ENCODE results near the gene KIAA0586.
"Not testable (repeated sequence)": the region's sequence is repeated elsewhere in the genome, so short reads cannot be mapped to it uniquely, and the experiment has no call there.

Gene KIAA0586

DNA sequence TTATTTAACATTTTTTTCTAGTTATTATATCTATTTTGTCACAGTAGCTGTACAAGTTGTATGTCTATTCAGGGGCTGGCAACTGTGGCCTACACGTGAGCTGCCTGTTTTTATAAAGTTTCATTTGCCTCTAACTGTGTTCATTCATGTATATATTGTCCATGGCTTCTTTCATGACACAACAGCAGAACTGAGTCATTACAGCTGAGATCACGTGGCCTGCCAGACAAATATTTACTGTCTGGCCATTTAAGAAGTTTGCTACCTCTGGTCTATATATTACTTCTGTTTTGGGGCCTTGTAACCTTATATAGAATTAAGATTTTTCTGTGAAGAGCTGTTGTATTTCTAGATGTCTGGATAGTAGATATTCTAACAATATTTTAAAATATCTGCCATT lies 37.9 kb downstream of the KIAA0586 start:
- DNase-seq, result no peak

DNA sequence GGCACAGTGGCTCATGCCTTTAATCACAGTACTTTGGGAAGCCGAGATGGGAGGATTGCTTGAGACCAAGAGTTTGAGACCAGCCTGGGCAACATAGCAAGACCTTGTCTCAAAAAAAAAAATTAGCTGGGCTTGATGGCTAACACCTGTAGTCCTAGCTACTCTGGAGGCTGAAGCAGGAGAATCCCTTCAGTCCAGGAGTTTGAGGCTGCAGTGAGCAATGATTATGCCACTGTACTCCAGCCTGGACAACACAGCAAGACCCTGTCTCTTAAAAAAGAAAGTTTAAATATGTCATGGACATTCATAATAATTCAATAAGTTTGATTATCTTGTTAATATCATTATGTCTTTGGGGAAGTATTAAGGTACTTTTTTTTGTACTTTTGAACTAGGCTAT lies 38.9 kb downstream of the KIAA0586 start:
- no peak for DNase-seq

DNA sequence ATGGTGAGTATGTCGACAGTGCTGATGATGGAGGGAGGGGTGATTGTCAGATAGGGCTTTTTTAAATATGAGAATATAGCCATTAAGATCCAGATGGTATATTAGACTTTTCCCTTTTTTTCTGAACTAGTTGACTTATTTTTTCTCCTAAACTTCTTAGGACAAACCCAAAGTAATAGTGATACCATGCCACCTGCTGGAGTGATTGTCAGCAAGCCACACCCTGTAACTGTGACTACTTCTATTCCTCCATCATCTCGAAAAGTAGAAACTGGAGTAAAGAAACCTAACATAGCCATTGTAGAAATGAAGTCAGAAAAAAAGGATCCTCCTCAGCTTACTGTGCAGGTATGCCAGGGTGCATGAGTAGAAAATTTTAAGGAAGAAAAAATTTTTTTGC lies 40.1 kb downstream of the KIAA0586 start:
- DNase-seq, result no peak

DNA sequence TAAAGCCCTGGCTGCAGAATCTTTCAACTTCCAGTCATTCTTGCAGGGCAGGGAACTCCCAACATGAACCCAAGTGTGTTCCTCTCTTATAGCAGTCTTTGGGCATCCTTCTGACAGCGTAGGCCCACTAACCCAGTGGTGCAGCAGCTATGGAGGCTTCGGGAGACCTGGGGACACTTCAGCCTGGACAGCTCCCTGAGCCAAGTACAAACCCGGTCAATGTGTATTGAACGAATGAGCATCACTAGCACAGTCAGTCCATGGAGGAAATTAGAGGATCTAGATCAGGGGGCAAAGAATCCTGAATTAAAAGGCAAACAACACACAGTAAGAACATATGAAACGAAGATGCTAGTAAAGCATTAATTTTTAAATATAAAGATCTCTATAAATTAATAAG lies 41.8 kb downstream of the KIAA0586 start:
- DNase-seq, result no peak

DNA sequence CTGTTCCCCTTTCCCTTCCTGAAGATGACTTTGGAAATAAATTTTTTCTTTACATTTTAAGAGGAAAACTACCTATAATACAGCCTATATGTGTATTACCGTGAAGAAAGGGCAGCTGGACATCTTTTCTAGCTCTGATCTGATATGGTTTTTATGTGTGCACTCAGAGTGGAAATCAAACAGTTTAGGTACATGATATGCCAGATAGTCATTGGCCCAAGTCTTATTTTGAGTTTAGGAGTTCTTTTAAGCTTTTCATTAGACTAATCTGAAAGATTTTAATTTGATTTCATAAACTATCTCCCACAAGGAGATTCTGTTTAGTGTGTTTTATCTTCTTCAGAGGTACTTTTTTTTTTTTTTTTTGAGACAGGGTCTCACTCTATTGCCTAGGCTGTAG lies 48.8 kb downstream of the KIAA0586 start:
- DNase-seq, result no peak

DNA sequence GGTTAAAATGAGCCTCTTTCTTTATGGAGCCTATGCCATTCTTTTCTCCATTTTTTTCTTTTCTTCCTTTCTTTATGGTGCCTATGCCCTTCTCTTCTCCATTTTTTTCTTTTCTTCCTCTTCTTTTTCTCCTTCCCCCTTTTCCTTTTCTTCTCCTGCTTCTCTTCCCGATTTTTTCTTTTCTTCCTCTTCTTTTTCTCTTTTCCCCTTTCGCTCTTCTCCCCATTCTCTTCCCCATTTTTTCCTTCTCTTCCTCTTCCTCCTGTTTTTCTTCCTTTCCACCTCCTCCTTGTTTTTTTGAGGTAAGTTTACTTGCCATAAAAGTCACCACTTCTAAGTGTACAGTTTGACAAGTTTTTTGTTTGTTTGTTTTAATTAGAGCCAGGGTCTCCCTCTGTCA lies 50.1 kb downstream of the KIAA0586 start:
- DNase-seq, result no peak

DNA sequence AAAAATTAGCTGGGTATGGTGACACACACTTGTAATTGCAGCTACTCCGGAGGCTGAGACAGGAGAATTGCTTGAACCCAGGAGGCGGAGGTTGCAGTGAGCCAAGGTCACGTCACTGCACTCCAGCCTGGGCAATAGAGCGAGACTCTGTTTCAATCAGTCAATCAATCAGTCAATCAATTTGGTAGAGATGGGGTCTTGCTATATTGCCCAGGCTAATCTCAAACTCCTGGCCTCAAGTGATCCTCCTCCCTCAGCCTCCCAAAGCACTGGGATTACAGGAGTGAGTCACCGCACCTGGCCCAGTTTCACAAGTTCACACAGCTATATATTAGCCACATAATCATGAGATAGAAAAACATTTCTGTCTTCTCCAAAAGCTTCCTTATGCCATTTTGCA lies 50.8 kb downstream of the KIAA0586 start:
- DNase-seq, result not testable (repeated sequence)

DNA sequence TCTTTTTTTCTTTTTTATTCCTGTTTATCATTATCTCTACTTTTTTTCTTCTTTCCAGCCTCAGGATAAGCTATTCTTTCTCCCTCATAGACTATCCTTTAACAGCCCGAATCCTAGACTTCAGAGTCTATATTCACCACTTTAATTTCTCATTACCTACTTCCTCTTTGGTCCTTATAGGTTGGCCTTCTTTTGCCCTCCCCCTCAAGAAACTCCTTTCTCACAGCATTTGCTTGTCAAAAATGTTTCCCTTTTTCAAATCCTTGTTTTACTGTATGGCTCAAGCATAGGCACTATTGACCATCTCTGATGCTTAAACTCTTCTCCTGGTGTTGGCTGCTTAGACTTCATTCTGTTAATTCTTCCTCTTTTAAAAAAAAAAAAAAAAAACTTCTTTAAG lies 52.5 kb downstream of the KIAA0586 start:
- DNase-seq, result no peak

DNA sequence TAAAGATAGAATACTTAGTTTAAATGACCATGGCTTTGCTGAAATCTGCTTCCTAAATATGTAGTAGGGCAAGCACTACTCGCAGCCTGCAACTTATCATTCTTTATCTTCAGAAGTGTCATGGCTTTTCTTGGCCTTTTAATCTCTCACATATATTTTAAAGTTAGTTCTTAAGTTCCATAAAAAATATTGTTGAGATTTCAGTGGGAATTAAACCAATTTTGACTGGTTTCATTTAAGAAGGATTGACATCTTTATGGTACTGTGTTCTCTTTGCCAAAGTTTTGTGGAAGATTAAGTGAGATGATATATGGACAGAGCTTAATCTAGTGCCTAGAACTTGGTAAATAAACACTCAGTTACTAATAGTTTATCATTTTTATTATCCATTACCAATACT lies 56.7 kb downstream of the KIAA0586 start:
- DNase-seq, result no peak

DNA sequence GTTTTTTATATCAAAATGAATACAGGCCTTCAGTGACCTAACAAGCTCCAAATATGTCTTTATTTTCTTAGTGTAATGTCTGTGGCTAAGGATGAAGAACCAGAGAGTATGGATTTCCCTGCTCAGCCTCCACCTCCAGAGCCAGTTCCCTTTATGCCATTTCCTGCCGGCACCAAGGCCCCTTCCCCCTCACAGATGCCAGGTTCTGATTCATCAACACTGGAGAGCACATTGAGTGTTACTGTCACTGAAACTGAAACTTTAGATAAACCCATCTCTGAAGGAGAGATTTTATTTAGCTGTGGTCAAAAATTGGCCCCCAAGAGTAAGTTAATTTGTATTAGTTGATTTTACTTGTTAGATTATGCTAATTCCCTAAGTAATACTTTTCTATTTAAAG lies 61.0 kb downstream of the KIAA0586 start:
- DNase-seq, result peak; percentile 24 to 26

DNA sequence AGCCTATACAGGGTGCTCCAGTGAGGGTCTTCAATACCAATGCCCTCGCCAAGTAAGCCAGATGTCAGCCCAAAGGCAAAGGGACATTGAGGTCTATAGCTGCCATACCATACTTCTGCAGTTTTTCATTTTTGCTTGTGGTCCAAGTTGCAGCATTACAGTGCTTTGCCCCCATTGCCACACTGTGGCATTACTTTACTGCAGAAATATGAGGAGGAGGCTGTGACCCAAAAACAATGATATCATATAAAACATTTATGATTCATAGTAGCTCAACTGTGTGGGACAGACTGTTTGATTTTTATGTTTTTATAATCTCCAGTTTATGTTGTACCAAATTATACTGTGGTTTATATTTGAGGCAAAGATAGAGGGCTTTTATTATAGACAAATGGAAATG lies 64.1 kb downstream of the KIAA0586 start:
- no peak for DNase-seq

DNA sequence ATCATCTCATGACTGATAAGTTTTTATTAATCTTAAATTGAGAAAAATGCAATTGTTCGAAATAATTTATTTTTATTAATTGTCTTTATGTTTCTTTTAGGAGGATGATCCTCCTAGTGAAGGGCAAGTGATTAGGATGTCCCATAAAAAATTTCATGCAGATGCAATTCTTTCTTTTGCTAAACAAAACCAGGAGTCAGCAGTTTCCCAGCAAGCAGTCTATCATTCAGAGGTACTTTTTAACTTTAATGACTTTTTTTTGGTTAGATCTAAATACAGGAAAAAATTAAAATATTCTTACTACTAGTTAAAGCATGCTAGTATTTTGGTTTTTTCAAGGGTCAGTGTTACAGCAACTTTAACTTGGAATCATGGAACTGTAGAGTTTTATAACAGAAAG lies 64.5 kb downstream of the KIAA0586 start:
- DNase-seq, result no peak

DNA sequence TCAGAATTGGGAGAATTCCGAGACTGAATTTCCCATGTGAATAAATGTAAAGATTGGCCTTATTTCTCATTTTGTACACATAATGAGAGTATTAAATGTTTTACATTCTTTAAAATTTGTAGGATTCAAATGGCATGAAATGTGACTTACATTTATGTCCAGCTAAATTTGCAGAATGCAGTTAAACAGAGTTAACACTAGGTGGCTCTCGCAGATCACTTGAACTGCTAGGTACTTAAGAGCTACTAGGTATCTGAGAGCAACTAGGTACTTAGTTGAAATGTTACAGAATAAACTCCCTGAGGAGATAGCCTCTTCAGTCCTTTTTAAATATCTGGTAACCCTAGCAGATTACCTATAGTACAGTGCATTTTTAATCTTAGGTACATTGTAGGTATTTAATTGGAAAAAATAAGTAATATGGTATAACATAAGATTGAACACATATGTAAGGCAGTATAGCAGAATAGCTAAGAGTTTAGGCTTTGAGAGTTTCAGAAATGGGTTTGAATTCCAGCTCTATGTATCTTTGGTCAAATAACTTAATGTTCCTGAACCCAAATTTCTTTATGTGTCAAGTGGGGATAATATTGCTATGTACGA lies 73.8 kb downstream of the KIAA0586 start:
- no peak for DNase-seq

DNA sequence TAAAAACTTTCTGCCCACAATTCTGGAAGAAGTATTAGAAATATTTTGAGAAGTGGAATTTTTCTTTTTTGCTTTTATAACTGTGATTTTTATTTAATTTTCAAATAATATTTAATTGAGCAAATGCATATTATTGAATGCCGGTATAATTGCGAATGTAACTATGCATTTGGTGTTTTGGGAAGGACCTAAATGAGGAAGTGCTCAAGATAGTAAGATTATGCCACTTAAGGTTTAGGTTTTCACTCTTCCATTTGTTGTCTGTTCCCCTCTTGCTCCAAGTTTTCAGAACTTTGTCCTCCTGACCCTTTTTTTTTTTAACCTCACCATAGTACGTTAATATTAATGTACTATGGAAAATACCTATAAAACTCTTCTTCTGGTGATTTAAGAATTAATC lies 85.8 kb downstream of the KIAA0586 start:
- DNase-seq, result no peak

DNA sequence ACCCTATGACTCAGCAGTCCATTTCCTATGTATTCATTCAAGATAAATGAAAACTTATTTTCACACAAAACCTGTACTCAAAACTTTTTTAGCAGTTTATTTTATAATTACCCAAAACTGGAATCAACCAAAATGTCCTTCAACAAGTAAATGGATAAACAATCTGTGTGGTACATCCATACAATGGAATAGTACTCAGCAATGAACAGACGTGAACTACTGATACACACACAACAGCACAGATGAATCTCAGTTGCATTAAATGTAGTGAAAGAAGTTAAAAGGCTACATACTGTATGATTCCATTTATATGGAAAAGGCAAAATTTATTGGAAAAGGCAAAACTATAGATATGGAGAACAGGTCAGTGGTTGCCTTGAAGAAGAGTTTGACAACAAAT lies 90.1 kb downstream of the KIAA0586 start:
- DNase-seq, result no peak

DNA sequence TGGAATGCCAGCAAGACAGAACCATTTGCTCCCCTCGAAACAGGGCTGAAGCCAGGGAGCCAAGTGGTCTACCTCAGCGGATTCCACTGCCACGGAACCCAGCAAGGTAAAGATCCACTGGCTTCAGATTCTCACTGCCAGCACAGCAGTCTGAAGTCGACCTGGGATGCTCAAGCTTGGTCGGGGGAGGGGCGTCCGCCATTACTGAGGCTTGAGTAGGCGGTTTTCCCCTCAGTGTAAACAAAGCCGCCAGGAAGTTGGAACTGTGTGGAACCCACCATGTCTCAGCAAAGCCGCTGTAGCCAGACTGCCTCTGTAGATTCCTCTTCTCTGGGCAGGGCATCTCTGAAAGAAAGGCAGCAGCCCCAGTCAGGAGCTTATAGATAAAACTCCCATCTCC lies 98.2 kb downstream of the KIAA0586 start:
- not testable (repeated sequence) for DNase-seq

DNA sequence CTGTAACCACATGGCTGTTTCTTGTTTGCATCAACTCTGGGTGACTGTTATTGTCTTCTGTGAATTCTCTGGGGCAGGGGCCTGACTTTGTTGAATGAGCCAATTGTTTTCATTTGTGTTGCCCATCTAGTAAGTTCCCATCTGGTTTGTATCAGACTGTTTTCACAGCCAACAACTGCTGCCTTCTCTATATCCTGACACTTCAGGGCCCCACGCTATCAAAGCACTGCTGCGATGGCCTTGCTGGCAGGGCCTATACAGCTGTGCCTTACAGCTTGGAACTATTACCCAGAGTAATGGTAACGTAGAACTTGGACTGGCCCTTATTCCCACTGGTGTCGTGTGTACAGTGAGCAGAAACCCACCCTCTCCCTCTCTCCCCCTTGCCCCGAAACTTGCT lies 105.9 kb downstream of the KIAA0586 start:
- no peak for DNase-seq

DNA sequence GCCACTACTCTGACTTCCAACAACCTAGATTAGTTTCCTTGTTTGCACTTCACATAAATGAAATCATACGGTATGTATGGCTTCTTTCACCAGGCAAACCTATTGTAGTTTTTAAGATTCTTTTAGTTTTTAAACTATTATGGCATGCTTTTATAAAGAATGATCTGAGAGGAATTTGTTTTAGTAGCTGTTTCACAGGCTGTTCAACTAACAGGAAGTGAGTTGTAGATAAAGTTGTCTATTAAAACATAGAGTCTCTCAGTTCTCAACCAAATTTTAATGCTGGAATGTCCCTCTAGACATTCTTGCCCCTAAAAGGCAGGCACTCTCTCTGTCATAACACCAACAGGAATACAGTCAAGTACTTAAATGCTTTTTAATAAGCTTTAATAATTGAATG lies 107.5 kb downstream of the KIAA0586 start:
- no peak for DNase-seq

DNA sequence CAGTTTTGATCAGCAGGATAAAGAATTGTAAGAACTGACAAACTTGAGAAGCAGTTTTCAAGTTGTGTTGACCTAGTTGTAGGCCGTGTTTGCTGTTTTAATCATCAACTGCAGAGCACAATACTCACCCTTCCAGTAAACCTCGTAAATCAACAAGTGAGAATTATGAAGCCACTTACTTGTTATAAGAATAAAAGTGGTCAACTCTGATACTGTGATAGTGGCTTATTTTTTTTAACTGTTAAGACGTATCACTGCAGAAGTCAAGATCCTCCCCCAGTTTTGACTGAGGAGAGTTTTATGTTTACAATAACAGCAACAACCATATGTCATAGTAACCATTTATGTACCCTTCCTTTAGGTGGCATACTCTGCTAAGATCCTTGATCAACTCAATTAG lies 109.5 kb downstream of the KIAA0586 start:
- no peak for DNase-seq

DNA sequence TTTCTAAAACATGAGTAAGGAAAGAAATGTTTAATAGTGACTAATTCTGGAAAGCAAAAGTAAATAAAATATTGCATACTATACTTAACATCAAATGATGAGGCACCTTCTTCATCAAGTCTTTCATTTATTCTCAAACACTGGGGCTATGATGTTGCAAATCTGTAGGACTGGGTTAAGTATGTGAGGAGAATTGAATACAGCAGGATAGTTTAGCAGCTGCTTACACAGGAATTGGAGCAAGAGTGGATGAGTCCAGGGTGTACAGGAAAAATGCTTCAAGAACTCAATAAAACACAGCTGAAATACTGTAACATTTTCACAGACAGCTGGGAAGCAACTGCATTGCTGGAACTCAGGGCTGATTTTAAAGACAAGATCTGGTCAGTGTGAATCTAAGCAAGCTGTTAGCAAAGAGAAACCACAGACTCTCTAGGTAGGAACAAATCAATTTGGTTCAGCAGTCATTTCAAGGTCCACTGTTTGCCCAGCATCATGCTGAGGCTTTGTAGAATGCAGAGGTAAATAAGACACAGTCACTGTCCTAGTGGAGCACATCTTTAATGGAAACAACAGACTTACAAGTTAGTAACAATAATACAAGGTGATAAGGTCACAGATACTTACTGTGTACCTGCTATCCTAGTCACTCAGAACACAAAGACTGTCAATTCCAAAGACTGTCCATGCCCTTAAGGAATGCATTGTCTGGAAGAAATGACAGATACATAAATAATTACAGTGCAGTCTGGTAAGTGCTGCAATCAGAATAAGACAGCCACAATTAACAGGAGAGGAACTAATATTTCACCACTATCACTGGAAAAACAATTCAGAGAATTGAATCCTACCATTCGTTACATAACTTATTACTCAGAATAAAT lies 113.5 kb downstream of the KIAA0586 start:
- no peak for DNase-seq

DNA sequence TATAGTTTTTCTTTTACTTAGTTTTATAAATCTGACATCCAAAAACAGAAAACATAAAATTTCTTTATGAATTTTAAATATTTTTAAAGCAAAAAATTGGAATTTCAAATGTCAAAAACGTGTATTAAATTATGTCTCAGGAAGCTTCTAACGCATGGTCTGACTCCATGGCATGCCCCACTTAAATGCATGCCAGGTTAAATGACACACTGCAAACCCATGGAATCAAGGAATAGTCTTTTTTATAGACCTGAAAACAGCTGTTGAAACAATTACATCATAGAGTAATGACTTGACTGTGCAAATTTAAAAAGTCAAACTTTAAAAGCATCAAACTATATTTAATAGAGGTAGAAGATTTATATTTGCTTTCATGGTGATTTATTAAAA lies 114.1 kb downstream of the KIAA0586 start:
- DNase-seq, result no peak

DNA sequence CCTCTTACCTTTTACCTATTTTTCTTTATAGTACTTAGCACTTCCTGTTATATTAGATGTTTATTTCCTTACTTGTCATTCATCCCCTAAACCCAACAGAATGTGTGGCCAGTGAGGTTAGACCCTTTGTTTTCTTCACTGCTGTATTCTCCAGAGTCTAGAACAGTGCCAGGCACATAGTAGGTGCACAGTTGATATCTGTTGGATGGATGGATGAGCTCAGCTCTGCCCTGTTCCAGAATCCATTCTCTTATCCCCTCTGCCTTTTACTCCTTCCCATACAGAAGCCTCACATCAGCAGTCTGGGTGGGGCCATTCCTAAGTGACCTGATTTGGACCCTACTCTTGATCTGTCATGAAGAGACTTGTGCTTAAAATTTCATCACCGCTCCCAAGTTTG lies 115.7 kb downstream of the KIAA0586 start:
- DNase-seq, result no peak

DNA sequence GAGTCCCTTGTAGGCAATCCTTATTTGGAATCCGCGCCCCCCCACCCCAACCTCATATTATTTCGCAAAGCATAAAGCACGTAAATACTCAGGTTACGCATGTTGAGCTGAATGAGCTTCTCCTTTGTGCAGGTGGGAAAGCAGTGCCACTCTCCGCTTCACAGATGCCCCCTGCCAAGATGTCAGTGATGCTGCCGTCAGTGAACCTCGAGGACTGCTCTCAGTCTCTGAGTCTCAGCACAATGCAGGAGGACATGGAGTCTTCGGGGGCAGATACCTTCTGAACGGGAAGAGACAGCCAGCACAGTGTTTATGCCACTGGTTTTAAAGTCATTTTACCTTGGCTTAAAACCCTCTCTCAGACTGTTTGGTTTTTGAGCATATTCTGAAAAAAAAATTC lies 120.1 kb downstream of the KIAA0586 start:
- no peak for DNase-seq

DNA sequence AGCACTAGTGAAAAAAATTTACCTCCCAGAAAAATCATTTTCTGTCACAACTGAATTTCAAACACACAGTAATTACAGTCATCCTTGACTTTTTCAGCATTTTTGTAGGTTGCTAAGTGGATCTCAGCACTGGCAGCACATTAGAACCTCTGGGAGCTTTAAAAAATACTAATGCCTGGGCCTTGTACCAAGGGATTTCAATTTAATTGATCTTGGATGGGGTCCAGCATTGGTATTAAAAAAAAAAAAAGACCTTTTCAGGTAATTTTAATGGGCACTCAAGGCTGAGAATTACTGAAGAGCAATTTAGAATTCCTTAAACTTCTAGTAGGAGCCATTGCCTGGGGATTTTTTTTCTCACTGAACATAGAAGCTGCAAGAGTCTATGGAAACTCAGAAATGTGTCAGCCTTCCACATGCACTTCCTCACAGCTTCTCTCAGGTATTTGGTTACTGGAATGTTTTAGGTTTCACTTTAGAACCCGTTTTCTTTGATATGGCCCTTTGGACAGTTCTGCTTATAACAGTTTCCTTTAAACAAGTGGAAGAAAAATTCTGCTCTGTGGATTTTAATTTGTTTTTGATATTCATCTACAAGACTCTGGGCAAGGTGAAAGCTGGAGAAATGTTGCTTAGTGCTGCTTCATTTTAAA lies 121.7 kb downstream of the KIAA0586 start:
- DNase-seq, result no peak
